Natural killer cell (primary cell): ENCODE data around the gene TMEM184A. TPM values are rescaled to one million over a fixed set of nuclear protein-coding genes. Genes with fewer than 3 reads are reported as not detected.

Experiments
- ATAC-seq, 3 donors: fragments of 150-1000 bp in 2 of 3; fragments of 200-7000 bp in 1 of 3; cut with Tn5 transposase; 1 replicate in 1 of 3; 2 replicates in 2 of 3; pipeline ENCODE4 v1.10.0; 2021; ENCODE audit warnings: mild to moderate bottlenecking in 2 of 3, moderate library complexity in 2 of 3
- DNase-seq, 2 donors: peaks; one replicate each; pipeline versions ENCODE4 v3.0.0 to v3.0.0-alpha.2; 2013 to 2021; ENCODE audit warnings: mixed read lengths in 1 of 2
- H3K27ac ChIP-seq: one replicate; pipeline ENCODE4 v1.5.1; 2013; ENCODE audit warnings: mild to moderate bottlenecking, low read length
- H3K27me3 ChIP-seq: one replicate; pipeline ENCODE4 v1.6.1; 2013; ENCODE audit warnings: low read length; ENCODE audit not compliant: control insufficient read depth, insufficient read depth
- H3K36me3 ChIP-seq: one replicate; pipeline ENCODE4 v1.6.1; 2013; ENCODE audit warnings: low read length; ENCODE audit not compliant: control insufficient read depth, insufficient read depth
- H3K4me1 ChIP-seq: one replicate; pipeline ENCODE4 v1.6.1; 2013; ENCODE audit warnings: low read length; ENCODE audit not compliant: control insufficient read depth, insufficient read depth
- H3K4me3 ChIP-seq: one replicate; pipeline ENCODE4 v1.5.1; 2013; ENCODE audit warnings: low read length
- H3K9me3 ChIP-seq: one replicate; pipeline ENCODE4 v1.6.1; 2013; ENCODE audit warnings: low read length; ENCODE audit not compliant: control insufficient read depth, insufficient read depth
- H3K27ac Mint-ChIP-seq, 2 donors: one replicate each; pipeline ENCODE4 v1.8.0; 2022; ENCODE audit warnings: mild to moderate bottlenecking in 2 of 2, mixed read lengths in 2 of 2, moderate library complexity in 1 of 2
- H3K27me3 Mint-ChIP-seq, 2 donors: one replicate each; pipeline ENCODE4 v1.8.0; 2022; ENCODE audit warnings: low read depth in 2 of 2, mixed read lengths in 2 of 2
- H3K36me3 Mint-ChIP-seq: one replicate; pipeline ENCODE4 v1.8.0; 2022; ENCODE audit warnings: mixed read lengths
- H3K4me1 Mint-ChIP-seq, 2 donors: one replicate each; pipeline ENCODE4 v1.8.0; 2022; ENCODE audit warnings: mixed read lengths in 2 of 2
- H3K4me3 Mint-ChIP-seq: one replicate; pipeline ENCODE4 v1.8.0; 2022; ENCODE audit warnings: mild to moderate bottlenecking, moderate library complexity, mixed read lengths
- H3K9me3 Mint-ChIP-seq, 2 donors: one replicate each; pipeline ENCODE4 v1.8.0; 2022; ENCODE audit warnings: mixed read lengths in 2 of 2
- CTCF ChIP-seq: fragments of 200-600 bp; IDR thresholded peaks from one replicate; pipeline ENCODE4 v1.8.0; 2022; ENCODE audit warnings: antibody characterized with exemption
- WGBS: methylation state at CpG from one replicate; pipeline ENCODE4 v1.1.7; 2013; ENCODE audit warnings: missing lambda C conversion rate; ENCODE audit not compliant: insufficient coverage; 5-methylcytosine and 5-hydroxymethylcytosine counted together
- intact Hi-C: fragments of 100-400 bp; cut with micrococcal nuclease; formaldehyde crosslinking; loops from one replicate; pipeline ENCODE4 v1.14.2; 2022
- total RNA-seq, 4 donors: library from RNA; stranded (reverse); fragments of 120-200 nt in 1 of 4; gene quantifications; one replicate each; pipeline versions ENCODE4 v1.2.3 to v1.2.4, GENCODE V29; 2013 to 2022

Gene TMEM184A
- total RNA-seq, 3 donors from 2014 or later (not counting 1 experiment from before 2014, with no cell fraction given): 0.14 TPM; not detected in 2

GRCh38 chr7:1542841-1543747, 12.9 kb downstream of the TMEM184A start:
- Histone ChIP-seq H3K4me3 (no peak overlapping the region), H3K9me3 (no peaks in the 10 kb centered on the region), H3K36me3 (peaks cover 32% of the 10 kb centered on the region), H3K27me3 (no peaks in the 10 kb centered on the region), H3K4me1 (no peaks in the 10 kb centered on the region), H3K27ac (no peak overlapping the region)
- TF ChIP-seq CTCF: no peak
- intact Hi-C loops: no loop called here
- peak overlapping the region; percentile 50 to 63 for H3K27ac Mint-ChIP-seq
- DNase-seq (no peak), ATAC-seq (no peak)
- no peaks in the 10 kb centered on the region for H3K27me3 Mint-ChIP-seq
- H3K4me3 Mint-ChIP-seq: no peak overlapping the region
- WGBS: 93% methylated on average over 38 of the region's 38 CpGs
- no peaks in the 10 kb centered on the region for H3K36me3 Mint-ChIP-seq
- H3K4me1 Mint-ChIP-seq: peaks cover 0 to under 1% of the 10 kb centered on the region in 2 donors
- H3K9me3 Mint-ChIP-seq: no peaks in the 10 kb centered on the region

GRCh38 chr7:1542329-1542728, 13.7 kb downstream of the TMEM184A start:
- intact Hi-C loops: no loop called here
- Mint-ChIP-seq H3K27me3 (no peaks in the 10 kb centered on the region), H3K4me1 (no peaks in the 10 kb centered on the region), H3K9me3 (no peaks in the 10 kb centered on the region), H3K27ac (peak overlapping the region; percentile 50 to 63), H3K36me3 (no peaks in the 10 kb centered on the region), H3K4me3 (no peak overlapping the region)
- Histone ChIP-seq H3K27ac (no peak overlapping the region), H3K36me3 (peaks cover 32% of the 10 kb centered on the region), H3K9me3 (no peaks in the 10 kb centered on the region), H3K4me3 (no peak overlapping the region), H3K4me1 (no peaks in the 10 kb centered on the region), H3K27me3 (no peaks in the 10 kb centered on the region)
- TF ChIP-seq CTCF: no peak
- ATAC-seq: no peak
- WGBS: 95% methylated on average over 21 of the region's 21 CpGs
- DNase-seq: no peak

DNA sequence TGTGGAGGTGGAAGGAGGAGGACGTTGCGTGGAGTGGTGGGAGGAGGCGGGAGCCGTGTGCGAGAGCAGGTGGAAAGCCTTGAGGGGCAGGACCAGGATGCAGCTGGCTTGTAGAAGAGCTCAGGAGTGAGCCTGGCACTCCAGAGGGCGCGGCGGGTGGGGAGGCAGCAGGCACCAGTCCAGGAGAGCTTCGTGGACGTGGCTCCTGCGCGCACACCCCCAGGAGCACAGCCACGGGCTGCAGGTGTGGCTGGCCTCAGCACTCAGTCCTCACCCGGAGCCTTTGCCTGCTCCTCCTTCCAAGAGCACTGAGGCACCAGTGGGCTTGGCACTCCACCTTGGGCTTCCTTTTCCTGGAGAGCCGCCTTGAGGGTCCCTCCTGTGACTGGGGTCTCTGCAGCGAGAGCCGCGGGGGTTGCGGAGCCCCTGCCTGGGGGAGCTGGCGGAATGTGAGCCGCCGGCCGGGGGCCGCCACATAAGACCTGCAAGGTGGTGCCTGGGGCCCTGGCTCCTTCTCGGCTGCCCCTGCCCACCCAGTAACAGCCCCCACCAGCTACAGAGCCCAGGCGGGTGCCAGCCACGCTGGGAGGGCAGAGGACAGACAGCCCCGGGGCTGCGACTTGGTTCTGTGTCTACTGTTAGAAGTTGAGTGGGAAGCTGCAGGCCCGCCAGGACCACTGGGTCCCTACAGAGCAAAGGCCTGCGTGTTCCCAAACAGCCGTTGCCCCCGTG, 14.4 kb downstream of the TMEM184A start:
- no peak for ATAC-seq
- no peaks in the 10 kb centered on the region for H3K36me3 Mint-ChIP-seq
- intact Hi-C loops: no loop called here
- H3K4me3 ChIP-seq: no peak overlapping the region
- DNase-seq: no peak
- no peaks in the 10 kb centered on the region for H3K9me3 ChIP-seq
- no peaks in the 10 kb centered on the region for H3K27me3 Mint-ChIP-seq
- H3K27ac Mint-ChIP-seq: peak overlapping the region in 1 of 2 donors; percentile 50
- no peak overlapping the region for H3K4me3 Mint-ChIP-seq
- H3K9me3 Mint-ChIP-seq: no peaks in the 10 kb centered on the region
- WGBS: 92% methylated on average over 31 of the region's 33 CpGs
- no peak overlapping the region for H3K27ac ChIP-seq
- H3K36me3 ChIP-seq: peaks cover 32% of the 10 kb centered on the region
- TF ChIP-seq CTCF: no peak
- no peaks in the 10 kb centered on the region for H3K4me1 Mint-ChIP-seq
- no peaks in the 10 kb centered on the region for H3K27me3 ChIP-seq
- no peaks in the 10 kb centered on the region for H3K4me1 ChIP-seq
